GM18861 (cell line): ENCODE data around the gene CPB2.
A peak's percentile ranks its signal among the peaks of the same experiment; 100 is the strongest.

Source experiments
- ATAC-seq: cut with Tn5 transposase; IDR thresholded peaks from one replicate; pipeline ENCODE4 v1.9.1; 2021; ENCODE audit not compliant: unreplicated experiment

CPB2 gene

GRCh38 chr13:46127358-46128023 lies 22.7 kb upstream of the CPB2 start:
- no peak for ATAC-seq

- ATAC-seq: peak; percentile 68
Measured at GRCh38 chr13:46126552-46127357, 21.9 kb upstream of the CPB2 start.

DNA sequence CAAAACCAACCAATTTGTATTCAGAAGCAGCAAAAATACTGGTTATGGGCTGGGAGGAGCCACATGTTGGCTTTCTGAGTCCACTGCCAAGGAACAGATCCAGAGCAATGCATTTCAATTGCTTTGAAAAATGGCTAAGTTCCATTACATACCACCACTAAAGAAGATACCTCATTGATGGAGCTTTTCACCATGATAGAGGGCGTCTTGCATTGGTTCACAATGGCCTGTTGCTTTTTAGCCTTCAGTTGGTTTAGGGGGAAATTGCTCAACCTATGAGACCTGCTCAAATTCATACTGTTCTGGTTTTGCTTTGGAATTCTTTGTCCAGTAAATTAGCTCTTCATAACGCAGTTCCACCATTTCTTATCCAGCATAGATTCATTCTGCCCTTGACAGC lies 21.2 kb upstream of the CPB2 start:
- no peak for ATAC-seq

GRCh38 chr13:46124967-46125933 lies 20.4 kb upstream of the CPB2 start:
- no peak for ATAC-seq

DNA sequence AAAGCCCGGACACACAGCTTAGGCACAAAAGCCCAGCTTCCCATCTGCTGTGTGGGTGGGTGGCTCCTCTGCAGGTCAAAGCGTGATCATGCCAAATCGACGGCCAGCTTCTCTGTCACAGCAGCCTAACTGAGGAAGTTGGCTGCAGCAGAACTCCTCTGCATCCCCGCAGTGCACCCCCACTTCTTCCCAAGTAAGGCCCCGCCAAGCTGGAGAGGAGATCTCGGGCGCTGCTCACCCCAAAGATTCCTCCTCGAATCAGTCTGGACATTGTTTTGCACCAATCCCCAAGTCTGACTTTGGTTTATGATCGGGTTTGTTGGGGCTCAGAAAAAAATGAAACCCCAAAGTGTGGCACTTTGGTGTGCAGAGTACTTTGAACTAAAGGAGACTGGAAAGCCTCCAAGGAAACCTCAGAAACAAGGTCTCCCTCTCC lies 19.7 kb upstream of the CPB2 start:
- ATAC-seq: no peak

DNA sequence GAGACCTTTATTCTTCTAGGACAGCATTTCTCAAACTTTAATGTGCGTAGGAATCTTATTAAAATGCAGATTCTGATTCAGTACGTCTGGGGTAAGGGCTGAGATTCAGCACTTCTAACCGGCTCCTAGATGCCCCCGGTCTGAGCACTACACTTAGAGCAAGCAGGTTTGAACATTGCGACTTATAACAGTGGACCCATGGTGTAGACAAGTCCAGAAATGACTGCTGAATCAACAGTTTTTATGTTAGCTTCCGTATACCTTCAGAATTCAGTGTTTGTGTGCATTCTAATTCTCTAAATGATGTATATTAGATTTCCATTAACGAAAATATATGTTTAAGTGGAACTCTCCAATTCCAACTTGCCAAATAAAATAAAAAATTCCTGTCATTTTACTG lies 17.5 kb upstream of the CPB2 start:
- ATAC-seq: no peak

- ATAC-seq: no peak
Measured at GRCh38 chr13:46121597-46122163, 16.8 kb upstream of the CPB2 start.

- ATAC-seq: no peak
Measured at GRCh38 chr13:46121033-46121432, 16.2 kb upstream of the CPB2 start.

DNA sequence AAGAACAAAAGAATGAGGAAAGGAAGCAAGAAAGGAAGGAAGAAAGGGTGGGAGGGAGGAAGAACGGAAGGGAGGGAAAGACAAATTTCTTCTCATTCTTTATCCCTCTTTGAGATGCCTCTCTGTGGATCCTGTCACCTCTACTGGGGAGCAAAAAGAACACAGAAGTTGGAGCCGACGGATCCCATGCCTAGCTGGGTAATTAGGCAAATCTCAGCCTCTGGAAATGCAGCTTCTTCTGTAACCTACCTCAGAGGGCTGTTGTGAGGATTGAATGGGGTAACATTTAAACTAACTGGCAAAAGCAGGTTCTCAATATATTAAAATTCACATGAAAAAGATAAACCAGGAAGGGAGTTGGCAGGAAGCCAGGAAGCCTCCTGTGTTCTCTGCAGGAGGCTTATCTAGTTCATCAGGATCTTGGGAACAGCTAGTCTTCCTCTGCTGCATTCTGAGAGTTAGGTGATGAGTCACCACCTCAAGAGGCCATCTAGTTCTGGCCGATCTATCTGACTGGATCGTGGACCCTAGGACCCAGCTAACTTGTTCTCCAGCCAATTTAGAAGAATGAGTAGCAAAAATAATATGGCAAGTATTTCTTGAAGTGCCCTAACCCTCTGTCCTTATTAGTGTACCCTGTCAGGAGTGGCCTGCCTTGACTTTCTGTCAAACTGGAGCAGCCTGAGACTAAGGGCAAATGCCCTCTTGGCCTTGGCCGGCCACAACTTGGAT lies 15.2 kb upstream of the CPB2 start:
- no peak for ATAC-seq

DNA sequence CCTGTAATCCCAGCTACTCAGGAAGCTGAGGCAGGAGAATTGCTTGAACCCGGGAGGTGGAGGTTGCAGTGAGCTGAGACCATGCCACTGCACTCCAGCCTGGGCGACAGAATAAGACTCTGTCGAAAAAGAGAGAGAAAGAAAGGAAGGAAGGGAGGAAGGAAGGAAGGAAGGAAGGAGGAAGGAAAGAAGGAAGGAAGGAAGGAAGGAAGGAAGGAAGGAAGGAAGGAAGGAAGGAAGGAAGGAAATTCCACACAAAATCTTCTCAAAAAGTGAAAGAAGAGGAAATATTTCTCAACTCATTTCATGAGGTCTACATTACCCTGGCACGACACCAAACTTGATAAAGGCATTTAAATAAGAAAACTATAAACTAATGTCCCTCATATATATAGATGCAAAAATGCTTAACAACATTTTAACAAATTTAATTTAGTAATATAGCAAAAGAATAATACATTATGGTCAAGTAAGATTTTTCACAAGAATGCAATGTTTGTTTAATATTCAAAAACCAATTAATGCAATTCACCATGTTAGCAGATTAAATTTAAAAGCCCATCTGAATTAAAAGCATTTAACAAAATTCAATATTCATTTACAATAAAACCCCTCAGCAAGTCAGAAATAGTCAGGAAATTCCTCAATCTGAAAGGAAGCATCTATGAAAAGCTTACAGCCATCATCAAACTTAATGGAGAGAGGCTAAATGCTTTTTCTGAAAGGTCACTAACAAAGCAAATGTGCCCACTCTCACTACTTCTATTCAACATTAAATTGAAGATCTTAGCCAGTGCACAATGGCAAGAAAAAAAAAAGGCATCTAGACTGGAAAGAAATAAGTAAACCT lies 12.0 kb upstream of the CPB2 start:
- ATAC-seq: no peak

DNA sequence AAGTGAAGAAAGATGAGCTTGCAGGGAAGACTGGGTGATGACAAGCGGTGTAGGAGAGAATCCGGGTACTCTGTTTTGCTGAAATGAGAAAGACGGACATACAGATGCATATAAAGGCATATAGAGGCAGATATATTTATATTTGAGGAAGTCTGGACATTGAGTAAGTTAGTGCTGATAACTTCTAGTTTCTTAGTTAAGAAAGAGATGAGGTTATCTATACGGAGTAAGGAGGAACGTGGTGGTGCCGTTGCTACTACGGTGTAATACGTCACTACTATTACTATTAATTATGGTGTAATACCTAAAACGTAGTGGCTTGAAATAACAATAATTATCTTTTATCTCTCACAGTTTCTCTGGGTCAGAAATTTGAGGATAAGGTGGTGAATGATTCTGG lies 9.8 kb upstream of the CPB2 start:
- no peak for ATAC-seq

DNA sequence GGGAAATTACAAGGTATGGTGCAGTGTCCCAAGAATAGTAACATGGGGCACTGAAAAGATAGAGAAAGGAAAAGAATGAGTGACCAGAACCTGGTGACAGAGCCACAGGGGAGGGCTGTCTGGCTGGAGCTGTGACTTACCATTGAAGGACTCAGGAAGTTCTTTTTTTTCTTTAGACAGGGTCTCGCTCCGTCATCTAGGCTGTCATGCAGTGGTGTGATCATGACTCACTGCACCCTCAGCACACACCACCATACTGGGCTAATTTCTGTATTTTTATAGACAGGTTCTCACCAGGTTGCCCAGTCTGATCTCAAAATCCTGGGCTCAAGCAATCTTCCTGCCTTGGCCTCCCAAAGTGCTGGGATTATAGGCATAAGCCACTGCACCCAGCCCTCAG lies 8.8 kb upstream of the CPB2 start:
- ATAC-seq: no peak

- no peak for ATAC-seq
Measured at GRCh38 chr13:46111151-46111550, 6.3 kb upstream of the CPB2 start.

- no peak for ATAC-seq
Measured at GRCh38 chr13:46109451-46109850, 4.6 kb upstream of the CPB2 start.

DNA sequence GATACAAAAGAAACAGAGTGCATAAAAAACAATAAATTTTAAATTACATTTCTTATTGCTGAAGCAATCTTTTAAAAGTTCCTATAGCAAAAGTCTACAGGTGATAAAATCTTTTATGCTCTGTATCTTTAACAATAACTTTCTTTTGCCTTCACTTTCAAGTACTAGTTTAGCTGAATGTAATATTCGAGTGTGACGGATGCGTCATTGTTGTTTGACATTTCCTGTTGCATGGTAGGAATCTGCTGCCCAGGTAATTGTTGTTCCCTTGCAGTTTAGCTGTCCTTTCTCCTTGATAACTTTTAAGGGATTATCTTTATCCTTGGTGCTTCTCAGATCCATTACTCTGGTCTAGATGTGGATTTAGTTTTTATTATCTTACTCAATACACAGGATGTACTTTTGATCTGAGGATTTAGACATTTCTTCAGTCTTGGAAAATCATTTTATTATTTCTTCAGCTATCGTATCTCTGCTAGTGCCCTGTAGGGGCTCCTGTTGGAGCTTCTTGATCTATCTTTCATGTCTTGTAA lies 2.1 kb upstream of the CPB2 start:
- ATAC-seq: peak; percentile 44

DNA sequence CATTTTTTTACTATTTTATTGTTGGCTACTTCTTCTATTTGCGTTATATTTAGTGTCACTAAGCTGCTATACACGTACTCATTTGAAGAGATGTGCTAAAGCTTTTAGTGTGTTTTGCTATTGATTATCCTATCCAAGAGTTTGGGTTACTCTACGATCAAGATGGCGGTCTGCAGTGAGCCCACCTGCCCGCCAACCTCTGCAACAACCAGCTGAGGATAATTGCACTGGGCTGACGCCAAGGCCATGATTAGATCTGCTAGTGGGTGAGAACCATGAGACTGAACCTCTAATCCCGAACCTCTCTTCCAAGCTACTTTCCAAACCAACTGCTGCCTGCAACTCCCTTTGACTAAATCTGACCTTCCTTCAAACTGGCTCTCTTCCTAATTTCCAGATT lies 1.8 kb downstream of the CPB2 start:
- ATAC-seq: no peak

DNA sequence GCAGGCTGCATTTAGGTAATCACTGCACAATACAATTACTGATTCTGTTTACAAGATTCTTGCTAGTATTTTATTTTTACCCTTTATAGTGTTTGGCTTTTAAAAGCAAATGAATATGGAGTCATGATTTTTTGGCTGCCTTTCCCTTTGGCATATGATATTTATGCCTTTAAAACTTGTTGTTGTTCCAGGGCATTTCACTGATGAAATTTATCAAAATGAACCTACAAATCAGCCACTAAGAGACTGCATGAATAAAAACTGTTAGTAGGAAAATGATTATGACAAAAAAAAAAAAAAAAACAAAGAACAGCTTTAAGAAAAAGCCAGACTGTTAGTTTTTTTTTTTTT lies 2.6 kb downstream of the CPB2 start:
- ATAC-seq: no peak

DNA sequence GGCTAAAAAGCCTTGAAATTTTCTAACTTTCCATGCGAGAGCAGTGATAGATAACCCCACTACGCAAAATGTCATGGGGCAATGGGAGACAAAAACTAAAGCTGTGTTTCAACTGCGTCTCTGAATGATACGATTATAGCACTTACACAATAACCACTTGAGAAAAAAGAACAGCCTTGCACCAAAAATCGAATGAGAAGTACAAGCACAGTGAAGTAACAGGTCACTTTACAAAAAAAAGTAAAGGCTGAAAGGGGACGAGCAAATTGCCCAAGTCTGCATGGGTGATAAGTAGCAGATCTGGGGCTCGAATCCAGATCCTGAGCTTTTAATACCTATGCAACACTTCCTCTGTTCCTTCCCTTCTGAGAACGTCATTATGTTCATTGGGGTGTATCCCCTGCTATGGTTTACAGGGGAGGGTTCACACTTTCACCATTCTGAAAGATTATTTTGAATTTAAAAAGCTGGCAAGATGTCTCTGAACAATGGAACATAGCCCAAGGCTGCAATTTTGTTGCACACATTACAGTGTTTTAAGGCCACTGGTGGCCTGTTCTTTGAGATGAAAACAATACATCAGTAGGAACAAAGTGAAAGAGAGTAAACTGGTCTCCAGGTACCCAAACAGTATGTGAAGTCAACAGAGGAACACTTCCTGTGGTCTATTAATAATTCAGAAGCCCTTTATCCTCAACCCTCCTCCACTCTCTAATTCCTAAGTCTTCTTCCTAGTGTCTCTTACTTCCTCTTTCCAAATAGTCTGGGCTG lies 3.2 kb downstream of the CPB2 start:
- ATAC-seq: no peak

GRCh38 chr13:46101002-46101401 lies 3.8 kb downstream of the CPB2 start:
- no peak for ATAC-seq
